GF-D8 (cell line): ENCODE data around the gene MAFF.
"Not testable (repeated sequence)": the region's sequence is repeated elsewhere in the genome, so short reads cannot be mapped to it uniquely, and the experiment has no call there.

Experiments
- DNase-seq: peaks from one replicate; lab custom pipeline; 2025; lab: John Stamatoyannopoulos, UW

The MAFF gene

DNA sequence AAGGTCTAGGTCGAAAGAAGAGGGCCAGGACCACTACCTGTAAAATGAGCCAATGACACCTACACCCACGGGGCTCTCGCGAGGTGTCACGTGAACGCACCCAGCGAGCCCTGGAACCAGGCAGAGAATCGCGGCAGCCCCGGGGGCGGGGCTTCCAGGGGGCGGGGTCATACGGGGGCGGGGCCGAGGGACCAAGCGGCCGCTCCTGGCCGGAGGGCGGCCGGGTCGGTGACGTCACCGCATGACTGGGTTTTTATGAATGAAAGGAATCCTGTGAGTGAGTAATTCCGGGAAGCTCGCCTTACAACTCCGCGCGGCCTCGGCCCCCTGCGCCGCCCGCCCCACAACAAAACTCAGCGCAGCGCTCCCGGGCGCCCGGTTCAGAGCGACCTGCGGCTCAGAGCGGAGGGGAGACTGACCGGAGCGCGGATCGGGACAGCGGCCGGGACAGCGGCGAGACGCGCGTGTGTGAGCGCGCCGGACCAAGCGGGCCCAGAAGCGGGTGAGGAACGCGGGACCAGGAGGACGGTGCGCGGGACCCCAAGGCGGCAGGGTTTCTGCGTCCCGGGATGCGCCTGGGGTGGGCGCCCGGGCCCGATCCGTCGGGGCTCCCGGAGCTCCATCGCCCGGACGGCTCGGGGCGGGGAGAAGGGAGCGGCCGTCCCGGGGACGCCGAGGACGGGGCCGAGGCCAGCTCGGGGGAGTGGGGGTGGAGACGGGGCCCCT lies at the start of gene MAFF:
Gene MAFF, plus strand, starts transcription at position 284 of the 726 bp plus-strand sequence. CDS start 11,860 bp downstream, outside the sequence.
- peak; percentile 77 for DNase-seq

DNA sequence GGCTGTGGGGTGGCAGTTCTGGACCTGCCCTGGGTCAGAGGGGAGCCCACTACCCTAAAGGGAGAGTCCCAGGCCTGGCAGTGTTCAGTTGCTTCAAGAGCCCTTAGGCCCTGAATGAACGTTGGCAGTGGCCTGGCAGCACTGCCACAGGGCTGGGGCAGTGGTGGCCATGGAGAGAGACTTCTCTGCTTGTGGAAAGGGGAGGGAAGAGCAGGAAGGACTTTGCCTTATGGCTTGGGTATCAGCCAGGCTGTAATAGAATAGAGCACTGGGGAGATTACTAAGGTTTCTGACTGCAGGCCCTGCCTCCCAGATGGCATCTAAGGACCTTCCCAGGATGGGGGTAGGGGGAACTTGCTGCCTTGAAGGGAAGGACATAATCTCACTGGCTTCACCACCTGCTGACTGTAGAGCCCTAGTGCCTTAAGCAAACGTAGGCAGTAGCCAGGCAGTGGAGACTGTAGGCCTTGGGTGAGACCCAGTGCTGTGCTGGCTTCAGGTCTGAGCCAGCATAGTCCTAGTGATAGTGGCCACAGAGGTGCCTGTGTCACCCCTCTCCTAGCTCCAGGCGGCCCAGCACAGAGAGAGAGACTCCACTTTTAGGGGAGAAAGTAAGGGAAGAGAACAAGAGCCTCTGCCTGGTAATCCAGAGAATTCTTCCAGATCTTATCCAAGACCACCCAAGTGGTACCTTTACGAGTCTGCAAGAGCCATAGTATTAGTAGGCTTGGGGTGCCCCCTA lies 47.8 kb upstream of the MAFF start:
- no peak for DNase-seq

DNA sequence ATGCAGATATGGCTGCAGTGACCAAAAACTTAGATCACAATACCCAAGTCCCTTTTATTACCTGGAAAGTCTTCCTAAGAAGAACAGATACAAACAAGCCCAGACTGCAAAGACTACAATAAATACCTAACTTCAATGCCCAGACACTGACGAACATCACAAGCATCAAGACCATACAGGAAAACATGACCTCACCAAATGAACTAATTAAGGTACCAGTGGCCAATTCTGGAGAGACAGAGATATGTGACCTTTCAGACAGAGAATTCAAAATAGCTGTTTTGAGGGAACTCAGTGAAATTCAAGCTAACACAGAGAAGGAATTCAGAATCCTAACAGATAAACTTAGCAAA lies 47.3 kb upstream of the MAFF start:
- not testable (repeated sequence) for DNase-seq

DNA sequence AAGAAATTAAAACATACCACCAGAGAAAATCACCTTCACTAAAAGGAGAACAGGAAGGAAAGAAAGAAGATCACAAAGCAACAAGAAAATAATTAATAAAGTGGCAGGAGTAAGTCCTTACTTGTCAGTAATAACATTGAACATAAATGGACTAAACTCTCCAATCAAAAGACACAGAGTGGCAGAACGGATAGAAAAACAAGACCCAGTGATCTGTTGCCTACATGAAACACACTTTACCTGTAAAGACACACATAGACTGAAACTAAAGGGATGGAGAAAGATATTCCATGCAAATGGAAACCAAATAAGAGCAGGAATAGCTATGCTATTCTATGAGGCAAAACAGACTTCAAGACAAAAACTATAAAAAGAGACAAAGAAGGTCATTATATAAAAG lies 46.1 kb upstream of the MAFF start:
- no peak for DNase-seq

DNA sequence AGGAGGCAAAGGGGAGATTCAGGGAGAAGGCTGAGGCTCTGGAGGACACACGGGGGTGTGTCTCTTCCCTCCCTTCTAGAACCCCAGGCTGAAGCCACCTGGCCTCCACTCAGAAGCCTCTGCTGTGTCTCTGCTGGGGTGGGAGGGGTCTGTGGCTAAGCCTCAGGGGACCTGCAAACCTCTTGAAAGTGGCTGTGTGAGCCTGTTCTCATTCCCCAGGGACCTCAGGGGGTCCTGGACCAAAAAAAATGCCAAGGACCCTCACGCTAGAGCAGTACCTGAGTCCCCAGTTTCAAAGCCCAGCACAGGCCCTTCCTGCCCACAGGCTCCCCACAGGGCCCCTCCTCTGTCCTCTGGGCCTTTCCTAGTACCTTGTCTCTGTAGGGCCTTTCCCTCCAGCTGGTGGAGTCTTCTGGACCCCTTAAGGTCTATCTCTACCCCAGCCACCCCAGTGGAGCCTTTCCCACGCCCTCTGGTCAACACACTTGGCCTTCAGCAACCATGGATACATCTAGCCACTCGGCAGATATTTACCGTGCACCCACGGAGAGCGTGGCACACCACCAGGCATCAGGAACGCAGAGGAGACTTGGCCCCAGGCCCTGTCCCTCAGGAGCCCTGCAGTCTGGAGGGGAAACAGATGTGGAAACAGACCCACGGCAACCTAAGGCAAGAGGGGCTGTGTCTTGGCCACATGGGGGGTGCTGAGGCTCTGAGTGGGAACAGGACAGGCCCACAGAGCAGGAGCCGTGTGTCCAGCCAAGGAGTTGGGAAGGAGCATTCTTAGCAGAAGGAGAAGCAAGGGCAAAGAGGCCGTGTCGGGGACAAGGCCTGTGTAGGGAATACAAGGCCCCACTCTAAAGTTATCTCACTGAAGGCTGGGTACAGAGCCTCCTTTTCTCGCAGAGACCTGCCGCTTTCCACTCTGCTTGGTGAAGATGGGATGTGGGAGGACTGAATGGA lies 38.6 kb upstream of the MAFF start:
- no peak for DNase-seq

DNA sequence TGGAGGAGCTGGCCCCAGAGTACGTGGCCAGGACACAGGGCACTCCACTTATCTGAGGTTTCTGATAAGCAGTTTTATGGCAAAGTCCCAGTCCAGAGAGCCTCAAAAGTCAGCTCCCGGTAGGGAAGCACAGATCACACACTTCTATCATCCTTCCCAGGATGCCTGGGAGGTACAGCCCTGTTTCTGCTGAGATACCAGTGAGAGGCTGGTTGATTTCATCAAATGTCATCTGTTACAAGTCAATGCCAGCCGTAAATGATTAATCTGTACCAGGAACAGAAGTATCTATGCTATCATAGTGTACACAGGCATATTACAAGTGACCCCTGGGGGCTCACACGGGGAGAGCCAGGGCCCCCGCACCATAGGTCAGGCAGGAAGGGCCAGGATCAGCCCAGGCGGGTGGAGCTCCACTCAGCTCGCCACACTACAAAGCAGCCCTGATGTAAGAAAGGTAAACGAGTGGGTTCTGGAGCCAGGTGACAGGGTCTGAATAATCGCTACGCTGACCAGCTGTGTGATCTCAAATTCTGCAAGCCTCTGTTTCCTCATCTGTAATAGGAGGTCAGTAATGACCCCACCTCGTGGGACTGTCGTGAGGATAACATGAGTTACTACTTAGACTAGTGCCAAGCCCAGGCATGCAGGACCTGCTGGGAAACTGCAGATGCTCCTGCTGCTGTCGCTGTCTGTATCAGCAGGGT lies 37.8 kb upstream of the MAFF start:
- no peak for DNase-seq

DNA sequence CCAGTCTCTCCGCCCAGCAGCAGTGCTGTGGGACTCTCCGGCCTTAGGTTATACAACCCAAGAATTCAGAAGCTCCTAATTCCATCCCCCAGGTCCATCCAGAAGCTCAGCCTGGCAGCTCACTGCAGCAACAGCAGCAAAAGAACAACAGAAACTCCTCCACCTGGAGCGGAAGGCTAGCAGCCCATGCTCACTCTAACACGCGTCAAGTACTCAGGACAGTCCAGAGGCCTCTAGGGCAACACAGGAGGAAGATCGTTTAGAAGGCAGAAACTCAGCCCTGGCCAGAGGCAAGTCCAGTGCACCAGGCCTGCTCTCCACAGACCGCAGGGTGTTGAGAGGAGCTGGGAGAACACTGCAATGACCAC lies 37.3 kb upstream of the MAFF start:
- DNase-seq, result no peak

DNA sequence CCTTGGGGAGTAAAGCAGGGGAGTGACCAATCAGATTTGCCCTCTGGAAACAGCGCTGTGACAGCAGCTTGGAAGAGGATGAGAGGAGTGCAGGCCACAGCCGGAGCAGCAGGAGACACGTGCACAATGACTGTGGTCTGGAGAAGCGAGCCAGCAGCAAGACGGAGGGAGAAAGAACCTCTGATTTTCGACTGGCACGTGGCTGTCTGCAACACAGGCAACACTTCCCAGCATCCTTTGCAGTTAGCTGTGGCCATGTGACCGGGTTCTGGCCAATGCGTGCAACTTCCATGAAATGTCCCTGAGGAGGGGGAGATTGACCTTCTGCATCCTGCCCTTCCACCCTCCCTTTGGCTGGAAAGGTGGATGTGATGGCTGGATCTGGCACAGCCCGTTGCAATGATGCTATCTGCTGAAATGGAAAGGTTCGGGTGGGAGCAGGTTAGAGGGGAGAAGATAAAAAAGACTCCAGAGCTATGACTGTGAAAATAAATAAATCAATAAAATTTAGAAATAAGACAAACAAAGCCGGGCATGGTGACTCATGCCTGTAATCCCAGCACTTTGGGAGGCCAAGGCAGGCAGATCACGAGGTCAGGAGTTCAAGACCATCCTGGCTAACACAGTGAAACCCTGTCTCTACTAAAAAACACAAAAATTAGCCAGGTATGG lies 35.7 kb upstream of the MAFF start:
- DNase-seq, result no peak

DNA sequence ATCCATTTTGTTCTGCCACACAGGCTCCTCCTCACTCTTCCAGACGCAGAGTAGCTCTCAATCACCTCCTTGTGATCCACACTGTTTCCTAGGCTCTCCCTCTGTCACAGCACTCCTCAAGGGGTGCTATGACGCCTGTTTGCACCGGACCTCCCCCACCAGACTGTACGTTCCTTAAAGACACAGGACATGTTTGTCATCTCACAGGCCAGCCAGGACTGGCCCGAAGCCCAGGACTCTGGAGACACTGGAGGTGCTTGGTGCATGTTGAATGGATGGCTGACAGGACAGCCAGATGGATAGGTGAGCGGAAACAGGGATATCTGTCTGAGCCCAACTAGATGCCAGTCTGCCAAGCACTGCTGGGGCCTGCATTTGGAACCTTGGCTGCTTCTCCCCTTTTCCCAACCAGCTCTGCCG lies 33.8 kb upstream of the MAFF start:
- DNase-seq, result no peak

DNA sequence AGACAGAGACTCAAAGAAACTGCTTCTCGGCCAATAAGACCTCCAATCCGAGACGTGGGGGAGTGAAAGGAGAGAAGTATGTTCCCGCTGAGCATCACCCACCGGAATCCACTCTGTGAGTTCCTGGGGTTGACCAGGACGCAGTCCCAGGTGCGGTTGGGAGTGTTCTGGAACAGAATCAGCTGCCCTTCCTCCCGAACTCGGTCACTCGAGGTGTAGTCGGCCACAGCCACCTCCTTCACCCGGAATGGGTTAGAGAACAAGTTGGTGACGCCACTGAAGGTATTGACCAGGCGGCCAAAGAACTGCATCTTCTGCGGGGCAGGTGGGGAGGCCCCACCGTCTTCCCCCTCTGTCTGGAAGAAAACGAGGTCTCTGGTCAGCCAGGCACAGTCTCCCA lies 32.7 kb upstream of the MAFF start:
- no peak for DNase-seq

DNA sequence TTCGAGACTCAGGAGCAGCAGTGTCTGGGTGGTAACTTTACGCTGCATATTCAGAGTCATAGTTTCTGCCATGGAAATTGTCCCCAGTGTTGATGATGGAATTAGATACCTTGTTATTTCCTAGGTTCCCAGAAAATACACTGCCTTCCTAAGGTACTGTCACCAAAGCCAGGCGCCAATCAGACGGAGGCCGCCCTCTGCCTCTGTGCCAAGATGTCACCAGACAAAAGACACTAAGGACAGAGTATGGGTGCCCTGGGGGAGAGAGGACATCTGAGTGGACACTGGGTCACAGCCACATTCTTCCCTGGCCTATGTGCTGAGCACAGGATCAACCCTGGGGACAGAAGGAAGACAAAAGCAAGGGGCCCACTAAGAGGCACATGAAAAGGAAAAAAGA lies 31.3 kb upstream of the MAFF start:
- no peak for DNase-seq

DNA sequence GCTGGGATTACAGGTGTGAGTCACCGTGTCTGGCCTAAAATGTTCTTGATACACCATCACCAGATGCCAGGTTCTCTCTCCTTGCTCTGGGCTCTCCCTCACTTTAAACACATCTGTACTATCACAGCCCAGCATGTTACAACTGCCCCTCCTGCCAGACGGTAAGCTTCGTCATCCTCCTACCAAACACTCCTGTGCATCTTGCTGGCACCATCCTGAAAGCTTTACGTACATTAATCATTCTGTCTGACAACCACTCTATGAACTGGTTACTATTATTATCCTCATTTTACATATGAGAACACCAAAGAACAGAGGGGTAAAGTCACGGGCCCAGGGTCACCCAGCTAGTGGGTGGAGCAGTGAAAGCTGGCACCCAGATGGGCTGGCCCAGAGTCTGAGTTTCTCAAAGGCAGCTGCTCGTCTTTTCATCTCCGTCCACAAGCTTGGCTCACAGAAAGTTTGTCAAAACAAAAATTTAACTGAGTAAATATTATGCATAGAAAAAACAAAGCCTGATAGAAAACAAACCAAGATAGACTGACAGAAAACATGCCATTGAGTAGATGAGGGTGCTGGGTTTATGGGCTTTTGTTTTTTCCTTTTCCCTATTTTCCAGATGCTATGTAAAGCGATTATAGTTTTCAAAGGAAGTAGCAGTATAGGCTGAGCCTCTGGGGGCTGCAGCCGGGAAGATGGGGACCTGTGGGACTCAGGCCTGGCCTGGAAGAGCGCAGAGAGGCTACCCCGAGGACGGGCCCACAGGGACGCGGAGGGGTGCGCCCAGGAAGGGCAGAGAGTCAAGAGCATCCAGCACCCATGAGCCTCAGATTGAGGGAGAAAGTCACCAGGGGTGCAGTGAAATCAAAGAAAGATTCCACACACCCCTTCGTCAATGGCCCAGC lies 29.6 kb upstream of the MAFF start:
- no peak for DNase-seq

DNA sequence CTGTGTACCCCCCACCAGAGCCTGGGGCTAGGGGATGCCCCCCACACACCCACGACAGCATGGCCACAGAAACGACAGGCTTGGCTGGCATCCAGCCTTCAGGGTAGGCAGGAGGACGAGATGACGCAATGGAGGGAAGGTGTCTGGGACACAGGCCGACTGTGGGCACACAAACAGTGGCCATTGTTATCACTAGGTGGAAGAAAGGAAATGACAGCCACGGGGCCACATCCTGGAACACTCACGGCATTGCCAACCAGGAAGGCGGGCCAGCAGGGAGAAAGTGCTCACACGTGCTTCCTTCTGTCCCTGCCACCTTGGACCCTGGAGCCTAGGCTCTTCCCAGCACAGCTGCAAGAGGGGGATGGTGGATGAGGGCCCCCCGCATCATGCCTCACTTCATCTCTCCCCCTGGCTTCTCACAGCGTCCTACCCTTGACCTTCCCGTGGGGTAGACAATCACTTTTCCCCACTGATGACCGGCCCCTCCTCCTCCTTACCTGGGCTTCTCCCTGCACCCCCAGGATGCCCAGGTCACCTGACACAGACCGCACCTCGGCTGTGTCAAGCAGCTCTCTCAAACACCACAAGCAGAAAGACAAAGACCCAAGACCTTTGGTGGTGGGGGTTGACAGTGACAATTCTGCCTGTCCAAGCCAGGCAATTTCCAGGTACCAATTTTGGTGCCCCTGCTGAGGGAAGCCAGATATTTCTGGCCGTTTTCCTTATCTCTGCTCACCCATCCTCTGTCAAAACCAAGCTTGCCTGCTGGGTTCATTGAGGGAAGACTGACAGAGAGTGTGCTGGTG lies 28.8 kb upstream of the MAFF start:
- DNase-seq, result peak; percentile 38

DNA sequence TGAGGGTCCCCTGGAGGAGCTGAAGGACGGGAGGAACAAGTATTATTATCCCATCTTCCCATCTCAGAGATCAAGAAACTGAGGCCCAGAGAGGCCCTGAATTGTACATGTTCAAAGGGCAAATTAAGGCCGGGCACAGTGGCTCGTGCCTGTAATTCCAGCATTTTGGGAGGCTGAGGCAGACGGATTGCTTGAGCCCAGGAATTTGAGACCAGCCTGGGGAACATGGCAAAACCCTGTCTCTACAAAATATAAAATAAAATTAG lies 28.2 kb upstream of the MAFF start:
- no peak for DNase-seq

DNA sequence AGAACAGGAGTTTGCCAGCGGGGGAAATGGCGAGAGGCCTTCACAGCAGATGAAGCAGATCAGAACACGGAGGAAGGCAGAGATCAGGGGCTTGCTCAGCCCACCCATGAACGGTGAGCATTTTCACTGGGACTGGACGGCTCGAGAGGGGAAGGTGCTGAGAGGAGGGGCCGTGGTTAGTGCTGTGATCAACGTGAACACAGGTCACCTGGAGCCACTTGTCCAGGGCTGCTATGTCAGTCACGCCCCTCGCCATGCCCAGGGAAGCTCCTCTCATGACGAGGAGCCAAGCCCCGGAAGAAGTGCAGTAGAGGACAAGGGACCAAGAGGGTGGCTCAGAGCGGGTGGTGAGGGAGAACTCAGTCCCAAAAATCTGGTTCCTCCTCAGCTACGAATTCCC lies 27.2 kb upstream of the MAFF start:
- no peak for DNase-seq

DNA sequence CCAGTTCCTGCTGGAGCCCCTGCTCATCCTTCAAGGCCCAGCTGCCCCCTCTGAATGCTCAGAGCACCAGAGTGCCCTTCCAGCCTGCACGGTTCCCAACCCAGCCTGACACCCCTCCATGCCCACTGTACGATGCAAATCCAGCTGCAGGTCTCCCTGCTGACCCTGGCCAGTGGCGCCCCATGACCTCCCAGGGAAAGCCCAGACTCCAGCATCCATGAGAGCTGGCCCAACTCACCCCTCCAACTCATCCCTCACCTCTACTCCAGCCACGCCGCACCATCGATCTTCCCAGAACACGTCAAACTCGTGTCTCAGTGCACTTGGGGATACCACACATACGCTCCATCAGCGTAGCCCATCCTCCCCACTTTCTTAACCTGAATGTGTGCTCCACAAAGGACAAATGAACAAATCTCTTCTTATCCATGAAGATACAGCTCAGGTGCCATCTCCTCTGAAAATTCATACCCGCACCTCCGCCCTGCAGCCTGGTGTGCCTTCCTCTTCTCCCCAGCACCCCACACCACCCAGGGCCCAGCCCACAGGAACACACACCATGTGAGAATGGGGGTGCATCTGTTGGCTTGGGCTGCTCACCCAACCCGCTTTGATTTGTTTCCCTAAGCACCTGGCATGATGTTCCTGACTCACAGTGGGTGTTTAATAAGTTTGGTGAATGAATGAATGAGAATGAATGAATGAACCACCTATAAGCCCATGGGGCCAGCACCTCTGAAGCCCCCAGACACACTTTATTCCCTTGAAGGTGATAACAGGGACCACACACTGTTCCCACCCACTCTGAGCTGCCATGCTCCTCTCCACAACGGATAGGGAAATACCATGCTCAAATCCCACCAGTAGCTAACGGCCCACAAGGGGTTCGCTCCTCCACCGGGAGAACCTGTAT lies 26.3 kb upstream of the MAFF start:
- DNase-seq, result no peak

DNA sequence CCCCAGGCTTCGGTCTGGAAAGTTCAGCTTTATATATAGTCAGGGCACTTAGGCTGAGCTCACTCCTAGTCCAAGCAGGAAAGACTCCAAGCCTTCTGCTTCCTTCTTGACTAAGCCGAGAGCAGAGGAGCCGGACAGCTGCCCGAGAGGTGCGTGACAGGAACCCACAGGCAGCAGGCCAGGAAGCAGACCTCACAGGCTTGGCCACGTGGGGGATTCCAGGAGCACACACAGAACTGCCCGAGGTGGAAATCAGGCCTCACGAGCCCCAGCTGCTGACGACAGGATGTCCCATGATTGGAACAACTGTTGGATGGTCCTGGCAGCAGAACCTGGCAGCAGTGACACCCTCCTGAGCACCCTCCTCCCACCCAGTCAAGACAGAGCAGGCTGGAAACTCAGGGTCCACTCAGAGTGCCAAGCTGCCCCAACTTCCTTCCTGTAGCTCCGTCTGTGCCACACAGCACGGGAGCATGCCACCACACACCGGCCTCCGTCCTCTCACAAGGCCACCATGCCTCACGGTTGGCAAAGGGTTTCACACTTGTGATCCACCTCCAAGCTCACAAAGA lies 25.5 kb upstream of the MAFF start:
- peak; percentile 80 for DNase-seq

DNA sequence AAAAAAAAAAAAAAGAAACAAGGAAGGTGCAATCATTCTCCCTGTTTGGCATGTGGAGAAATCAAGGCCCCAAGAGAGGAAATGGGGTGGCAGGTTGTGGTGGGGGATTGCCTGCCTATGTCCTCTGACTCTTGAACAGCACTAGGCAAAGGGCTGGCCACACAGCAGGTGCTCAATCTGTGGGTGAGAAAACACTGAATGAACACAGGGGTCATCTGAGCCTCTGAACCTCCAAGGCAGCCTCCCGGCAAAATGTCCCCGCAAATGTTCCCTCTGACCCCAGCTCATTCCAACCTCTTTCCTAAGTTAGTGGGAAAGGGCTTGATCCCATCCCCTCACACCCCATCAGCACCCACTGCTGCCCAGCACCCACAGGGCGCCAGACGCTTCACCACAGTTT lies 24.8 kb upstream of the MAFF start:
- peak; percentile 32 for DNase-seq
